CD1c-positive myeloid dendritic cell (primary cell): Measurements from ENCODE around the gene ECD.

Source experiments
- DNase-seq: peaks from one replicate; pipeline ENCODE4 v3.0.0-alpha.2; 2016; ENCODE audit errors: extremely low spot score

ECD gene

DNA sequence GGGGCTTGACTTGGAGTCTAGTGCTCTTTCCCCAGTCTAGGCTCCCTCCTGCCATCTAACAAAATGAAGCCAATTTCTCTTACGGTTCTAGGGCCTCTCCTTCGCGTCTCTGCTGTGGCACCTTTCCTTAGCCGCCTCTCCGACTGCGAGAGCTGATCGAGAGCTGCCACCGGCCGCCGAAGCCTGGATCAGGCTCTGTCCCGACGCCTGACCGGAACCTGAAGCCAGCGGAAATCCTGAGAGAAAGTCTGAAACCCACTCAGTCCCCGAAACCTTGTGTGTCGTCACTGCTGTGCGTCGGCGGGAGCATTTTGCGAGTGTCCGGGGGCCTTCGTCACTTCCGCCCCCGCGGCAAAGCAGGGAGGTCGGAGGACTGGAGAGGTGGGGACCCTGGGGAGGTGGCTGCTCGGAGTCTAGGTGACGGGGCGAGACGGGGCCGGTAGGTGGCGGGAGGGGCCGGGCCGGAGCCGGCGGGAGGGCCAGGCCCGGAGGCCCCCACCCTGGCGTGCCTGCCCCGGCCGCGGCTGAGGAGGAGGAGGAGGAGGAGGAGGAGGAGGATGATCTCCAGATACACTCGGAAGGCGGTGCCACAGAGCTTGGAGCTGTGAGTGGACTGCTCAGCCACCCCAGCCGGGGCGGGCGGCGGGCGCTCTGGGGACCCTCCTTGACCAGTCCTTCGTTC is at the start of gene ECD, which contains the start of gene FAM149B1:
Gene ECD, minus strand, starts transcription at position 226 of the 682 bp plus-strand sequence. CDS start 4,071 bp downstream, outside the sequence.
Gene FAM149B1, plus strand, starts transcription at position 337 of the 682 bp plus-strand sequence. Its CDS starts 221 bp downstream, at position 558.
- DNase-seq, result peak; percentile 99

GRCh38 chr10:73215749-73216148 is 47.9 kb upstream of the ECD start:
- DNase-seq, result no peak

DNA sequence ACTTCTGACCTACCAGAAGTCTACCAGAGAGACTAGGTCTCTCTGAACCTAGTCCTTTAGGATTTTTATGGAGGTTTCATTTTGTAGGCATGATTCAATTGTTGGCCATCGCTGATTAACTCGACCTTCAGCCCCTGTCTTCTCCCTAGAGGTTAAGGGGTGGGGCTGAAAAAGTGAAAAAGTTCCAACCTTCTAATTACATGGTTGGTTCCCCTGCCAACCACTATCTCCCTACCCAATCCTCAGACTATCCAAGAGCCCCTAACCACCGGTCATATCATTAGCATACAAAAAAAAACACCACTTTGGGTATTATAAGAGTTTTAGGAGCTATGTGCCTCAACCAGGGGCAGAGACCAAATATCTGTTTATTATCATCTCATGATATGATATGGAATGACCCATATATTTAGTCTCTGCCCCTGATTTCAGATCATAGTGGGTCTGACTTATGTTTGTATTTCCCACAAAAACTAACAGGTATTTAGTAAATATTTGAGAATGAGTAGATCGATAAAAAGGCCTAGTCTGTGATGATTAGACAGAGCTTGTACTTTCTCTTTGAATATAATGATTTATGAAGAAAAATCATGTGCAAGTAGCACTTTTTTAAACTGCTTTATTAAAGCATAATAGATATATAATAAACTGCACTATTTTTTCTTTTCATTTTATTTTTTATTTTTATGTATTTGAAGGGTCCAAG is 43.5 kb upstream of the ECD start:
- no peak for DNase-seq

DNA sequence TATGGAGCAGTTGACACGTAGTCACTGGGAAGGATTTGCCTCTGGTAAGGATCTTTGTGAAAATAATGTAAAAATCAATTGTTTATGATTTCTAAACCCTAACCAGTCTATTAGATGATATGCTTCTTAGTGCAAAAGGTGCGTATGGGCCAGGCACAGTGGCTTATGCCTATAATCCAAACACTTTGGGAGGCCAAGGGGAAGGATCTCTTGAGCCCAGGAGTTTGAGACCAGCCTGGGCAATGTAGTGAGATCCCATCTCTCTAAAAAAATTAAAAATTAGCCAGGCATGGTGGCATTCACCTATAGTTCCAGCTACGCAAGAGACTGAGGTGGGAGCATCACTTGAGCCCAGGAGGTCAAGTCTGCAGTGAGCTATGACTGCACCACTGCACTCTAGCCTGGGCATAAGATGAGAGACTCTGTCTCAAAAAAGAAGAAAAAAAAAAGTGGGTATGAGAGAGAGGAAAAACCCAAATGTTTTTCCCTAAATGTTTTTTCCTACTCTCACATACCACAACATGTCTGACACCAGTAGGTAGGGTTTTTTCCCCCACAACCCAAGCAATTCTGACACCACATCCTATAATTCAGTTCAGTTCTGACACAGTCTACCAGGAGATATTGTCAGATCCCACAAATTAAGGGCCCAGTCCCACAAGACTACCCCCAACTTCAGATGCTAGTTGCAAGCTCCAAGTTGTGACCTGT is 42.7 kb upstream of the ECD start:
- DNase-seq, result no peak

GRCh38 chr10:73209705-73210104 is 41.9 kb upstream of the ECD start:
- DNase-seq, result no peak

- DNase-seq, result no peak
Measured at GRCh38 chr10:73207883-73208282, 40.1 kb upstream of the ECD start.

DNA sequence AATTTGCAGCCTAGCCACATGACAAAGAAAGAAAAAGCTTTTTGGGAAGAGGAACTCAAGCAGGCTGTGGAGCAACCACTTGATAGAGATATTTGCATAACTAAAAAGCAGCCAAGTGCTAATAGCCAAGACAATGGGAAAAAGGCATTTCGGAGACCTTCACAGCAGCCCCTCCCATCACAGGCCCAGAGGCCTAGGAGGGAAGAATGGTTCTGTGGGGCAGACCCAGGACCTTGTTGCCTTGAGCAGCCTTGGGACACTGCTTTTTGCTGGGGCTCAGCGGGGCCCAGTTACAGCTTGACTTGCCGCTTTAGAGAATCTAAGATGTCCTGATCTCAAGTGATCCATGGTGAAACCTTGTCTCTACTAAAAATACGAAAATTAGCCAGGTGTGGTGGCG is 38.6 kb upstream of the ECD start:
- no peak for DNase-seq

GRCh38 chr10:73205890-73206289 is 38.1 kb upstream of the ECD start:
- DNase-seq, result peak; percentile 13

DNA sequence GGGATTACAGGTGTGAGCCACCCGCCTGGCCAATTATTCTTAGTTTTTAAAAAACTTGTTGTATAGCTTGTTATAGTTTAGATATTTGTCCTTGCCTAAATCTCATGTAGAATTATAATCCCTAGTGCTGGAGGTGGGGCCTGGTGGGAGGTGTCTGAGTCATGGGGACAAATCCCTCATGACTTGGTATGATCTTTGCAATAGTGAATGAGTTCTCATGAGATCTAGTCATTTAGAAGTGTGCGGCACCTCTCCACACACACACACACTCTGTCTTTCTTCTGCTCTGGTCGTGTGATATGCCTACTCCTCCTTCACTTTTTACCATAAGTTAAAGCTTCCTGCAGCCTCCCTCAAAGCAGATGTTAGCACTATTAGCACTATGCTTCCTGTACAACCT is 37.3 kb upstream of the ECD start:
- no peak for DNase-seq

GRCh38 chr10:73190188-73190587 is 22.4 kb upstream of the ECD start:
- DNase-seq, result no peak

DNA sequence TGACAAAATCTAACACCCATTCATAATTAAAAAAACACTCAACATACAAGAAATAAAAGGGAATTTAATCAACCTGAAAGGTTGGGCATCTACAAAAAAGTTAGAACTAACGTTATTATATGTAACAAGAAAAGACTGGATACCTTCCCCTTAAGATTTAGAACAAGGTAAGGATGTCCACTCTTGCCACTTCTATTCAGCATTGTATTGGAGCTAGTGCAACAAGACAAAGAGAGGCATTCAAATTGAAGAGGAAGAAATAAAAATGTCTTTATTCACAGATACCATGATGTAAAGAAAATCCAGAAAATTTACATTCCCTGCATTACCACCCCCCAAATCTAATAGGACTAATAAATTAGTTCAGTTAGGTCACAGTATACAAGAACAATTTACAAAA is 18.5 kb upstream of the ECD start:
- no peak for DNase-seq

DNA sequence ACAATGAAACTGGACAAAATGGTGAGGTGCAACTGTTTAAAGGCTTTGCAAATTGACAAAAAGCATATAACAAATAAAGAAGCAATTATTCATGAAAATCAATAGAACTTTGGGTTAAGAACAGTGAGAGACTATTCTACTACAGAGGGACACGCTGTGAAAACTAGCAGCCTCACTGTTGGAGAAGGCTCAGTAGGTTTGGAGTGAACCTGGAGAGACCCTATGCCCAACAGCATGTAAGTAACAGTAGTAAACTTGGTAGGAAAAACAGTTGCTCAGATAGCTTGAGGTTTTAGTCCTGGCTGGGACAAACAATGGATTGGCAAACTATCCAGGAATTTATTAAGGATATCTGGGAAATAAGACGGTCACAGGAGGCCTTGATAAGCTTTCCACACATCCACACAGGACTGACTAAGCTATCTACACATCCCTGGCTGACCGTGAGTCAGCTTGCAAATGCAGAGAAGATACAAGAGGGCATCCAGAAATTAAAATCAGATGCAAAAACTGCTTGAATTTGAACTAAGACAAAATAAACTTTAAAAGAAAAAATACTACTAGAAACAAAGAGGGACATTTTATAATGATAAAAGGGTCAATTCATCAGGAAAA is 16.0 kb upstream of the ECD start:
- no peak for DNase-seq

DNA sequence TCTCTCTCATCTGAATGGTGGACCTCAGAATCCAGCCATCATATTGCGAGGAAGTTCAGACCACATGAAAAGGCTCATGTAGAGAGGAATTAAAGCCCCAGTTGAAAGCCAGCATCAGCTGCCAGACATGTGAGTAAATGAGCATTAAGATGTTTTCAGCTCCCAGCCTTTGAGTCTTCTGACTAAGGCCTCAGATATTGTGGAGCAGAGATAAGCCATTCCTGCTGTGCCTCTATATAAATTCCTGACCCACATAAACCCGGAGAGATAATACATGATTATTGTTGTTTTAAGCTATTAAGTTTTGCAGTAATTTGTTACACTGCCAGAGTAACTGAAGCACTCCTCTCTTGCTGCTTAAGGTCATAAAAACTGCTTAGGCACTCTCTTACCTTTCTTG is 14.8 kb upstream of the ECD start:
- DNase-seq, result no peak

- DNase-seq, result no peak
Measured at GRCh38 chr10:73174148-73174925, 6.5 kb upstream of the ECD start.

DNA sequence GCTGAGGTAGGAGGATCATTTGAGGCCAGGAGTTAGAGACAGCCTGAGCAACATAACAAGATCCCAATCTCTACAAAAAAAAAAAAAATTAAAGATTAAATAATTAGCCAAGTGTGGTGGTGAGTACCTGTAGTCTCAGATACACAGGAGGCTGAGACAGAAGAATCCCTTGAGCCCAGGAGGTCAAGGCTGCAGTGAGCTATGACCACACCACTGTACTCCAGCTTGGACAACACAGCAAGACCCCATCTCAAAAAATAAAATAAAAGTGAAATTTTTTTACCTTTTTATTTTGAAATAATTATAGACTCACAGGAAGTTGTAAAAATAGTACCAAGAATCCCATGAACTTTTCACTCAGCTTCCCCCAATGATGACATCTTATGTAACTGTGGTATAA is 5.1 kb upstream of the ECD start:
- DNase-seq, result no peak

- no peak for DNase-seq
Measured at GRCh38 chr10:73169320-73169719, 1.5 kb upstream of the ECD start.

DNA sequence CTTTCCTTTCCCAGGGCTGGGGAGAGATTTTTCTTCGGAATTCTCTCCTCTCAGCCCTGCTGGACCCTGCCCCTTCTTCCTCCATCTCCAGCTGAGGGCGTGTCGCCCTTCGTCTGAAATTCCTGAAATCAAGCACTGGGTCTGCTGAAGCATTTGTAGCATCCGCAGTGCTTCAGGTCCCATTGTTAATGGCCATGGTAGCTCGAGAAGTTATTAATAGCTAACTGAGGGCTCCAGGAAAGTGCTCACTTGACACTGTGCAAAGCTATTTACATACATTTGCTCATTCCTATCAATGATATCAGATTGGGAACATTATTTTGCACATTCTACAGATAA is 626 bp upstream of the ECD start:
- DNase-seq, result no peak

DNA sequence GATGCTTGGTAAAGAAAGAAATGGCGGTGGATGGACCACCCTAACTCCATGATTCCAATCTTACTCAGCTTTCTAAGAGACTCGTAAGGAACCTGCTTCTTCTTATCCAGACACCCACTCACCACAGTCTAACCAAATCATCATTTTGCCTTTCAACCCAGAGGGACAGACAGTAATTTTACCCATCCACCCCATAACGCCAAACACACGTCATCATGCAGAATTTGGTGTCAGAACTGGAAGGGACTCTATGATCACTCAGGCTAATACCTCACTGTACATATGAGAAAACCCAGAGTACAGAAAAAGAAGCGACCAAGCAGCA is 388 bp downstream of the ECD start:
- peak; percentile 60 for DNase-seq

- DNase-seq, result no peak
Measured at GRCh38 chr10:73166972-73167371, 836 bp downstream of the ECD start.

GRCh38 chr10:73163096-73163495 is 4.7 kb downstream of the ECD start:
- DNase-seq, result no peak

- no peak for DNase-seq
Measured at GRCh38 chr10:73161662-73162061, 6.1 kb downstream of the ECD start.

DNA sequence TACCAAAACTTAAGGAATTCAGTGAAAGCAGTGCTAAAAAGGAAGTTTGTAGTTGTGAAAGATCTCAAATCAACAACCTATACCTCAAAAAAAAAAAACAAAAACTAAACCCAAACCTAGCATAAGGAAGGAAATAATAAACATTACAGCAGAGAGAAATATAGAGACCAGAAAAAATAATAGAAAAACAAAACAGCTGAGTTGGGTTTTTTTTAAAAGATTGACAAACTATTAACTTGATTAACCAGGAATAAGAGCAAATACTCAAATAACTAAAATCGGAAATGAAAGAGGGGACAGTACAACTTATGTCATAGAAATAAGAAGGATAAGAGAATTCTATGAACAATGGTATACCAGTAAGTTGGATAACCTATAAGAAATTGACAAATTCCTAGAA is 6.7 kb downstream of the ECD start:
- no peak for DNase-seq
